Activated T-helper 1 cell treated with anti-CD3 and anti-CD28 coated beads, Interleukin-2, amount 50 U/mL, for 16 hours (primary cell): ENCODE measurements around the gene ENGASE.

Source experiments
- DNase-seq, 2 donors: peaks; one replicate each; pipeline ENCODE4 v3.0.0-alpha.2; 2020; ENCODE audit warnings: low read depth in 1 of 2, low spot score in 1 of 2

ENGASE gene

GRCh38 chr17:79079421-79080200 is 5.0 kb downstream of the ENGASE start:
- DNase-seq: no peak

GRCh38 chr17:79080349-79080748 is 5.7 kb downstream of the ENGASE start:
- DNase-seq: no peak

GRCh38 chr17:79080761-79081290 is 6.2 kb downstream of the ENGASE start:
- DNase-seq: no peak

- no peak for DNase-seq
Measured at GRCh38 chr17:79081571-79082276, 7.1 kb downstream of the ENGASE start.

- peak; percentile 19 to 36 for DNase-seq
Measured at GRCh38 chr17:79082311-79083190, 7.9 kb downstream of the ENGASE start.

- no peak for DNase-seq
Measured at GRCh38 chr17:79083191-79083971, 8.8 kb downstream of the ENGASE start.

- no peak for DNase-seq
Measured at GRCh38 chr17:79084291-79085153, 9.9 kb downstream of the ENGASE start.

- no peak for DNase-seq
Measured at GRCh38 chr17:79085154-79085920, 10.7 kb downstream of the ENGASE start.

GRCh38 chr17:79085921-79086551 is 11.4 kb downstream of the ENGASE start:
- no peak for DNase-seq

- no peak for DNase-seq
Measured at GRCh38 chr17:79086609-79087427, 12.2 kb downstream of the ENGASE start.

- peak; percentile 49 to 73 for DNase-seq
Measured at GRCh38 chr17:79087428-79088143, 13.0 kb downstream of the ENGASE start.

GRCh38 chr17:79088247-79088996 is 13.8 kb downstream of the ENGASE start:
- no peak for DNase-seq

- DNase-seq: no peak
Measured at GRCh38 chr17:79088997-79089328, 14.3 kb downstream of the ENGASE start.

GRCh38 chr17:79089720-79090442 is 15.3 kb downstream of the ENGASE start:
- DNase-seq: no peak

GRCh38 chr17:79090443-79091225 is 16.0 kb downstream of the ENGASE start:
- DNase-seq: no peak
